G401 (cell line): ENCODE results near the gene TRAPPC5. TPM values are rescaled to one million over a fixed set of nuclear protein-coding genes. Genes with fewer than 3 reads are reported as not detected.

Source experiments
- DNase-seq: peaks from one replicate; pipeline ENCODE4 v3.0.0-alpha.2; 2015; ENCODE audit warnings: low spot score
- in situ Hi-C: cut with HindIII; loops from 2 replicates; pipeline ENCODE4 v1.10.0; 2016; ENCODE audit warnings: low sequenced_read_pairs, mixed read lengths
- total RNA-seq: library from RNA; depleted of rRNA; stranded (reverse); fragments of >200 nt; shearing (Covaris generic); gene quantifications from 2 replicates; pipeline ENCODE4 v1.2.3, GENCODE V29; 2014

TRAPPC5 gene
- total RNA-seq, 1 experiment from 2014 or later, result 153 TPM

DNA sequence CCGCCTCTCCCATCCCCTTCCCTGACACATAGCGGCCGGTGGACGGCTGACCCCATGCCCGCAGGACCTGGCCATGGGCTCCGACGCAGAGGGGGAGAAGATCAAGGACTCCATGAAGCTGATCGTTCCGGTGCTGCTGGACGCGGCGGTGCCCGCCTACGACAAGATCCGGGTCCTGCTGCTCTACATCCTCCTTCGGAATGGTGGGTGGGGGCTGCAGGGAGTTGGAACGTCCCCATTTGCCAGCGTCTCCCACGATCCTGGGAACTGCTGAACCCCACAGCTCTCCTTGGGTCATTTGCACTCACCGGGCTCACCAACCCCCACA, 36.1 kb upstream of the TRAPPC5 start:
- in situ Hi-C loops, result no loop called here
- DNase-seq, result no peak

DNA sequence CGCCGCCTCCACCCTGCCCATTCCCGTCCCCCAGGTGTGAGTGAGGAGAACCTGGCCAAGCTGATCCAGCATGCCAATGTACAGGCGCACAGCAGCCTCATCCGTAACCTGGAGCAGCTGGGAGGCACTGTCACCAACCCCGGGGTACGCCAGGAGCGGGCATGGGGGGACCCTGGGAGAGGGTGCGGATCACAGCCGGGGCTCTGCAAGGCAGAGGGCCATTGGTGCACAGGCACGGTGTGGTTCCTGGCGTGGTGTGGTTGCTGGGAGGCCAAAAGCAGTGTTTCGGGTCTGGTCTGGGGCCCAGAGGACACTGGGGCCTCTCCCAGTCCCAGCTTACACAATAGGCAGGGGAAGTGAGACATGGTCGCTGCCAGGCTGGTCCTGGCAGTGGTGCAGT, 35.5 kb upstream of the TRAPPC5 start:
- no peak for DNase-seq
- in situ Hi-C loops, result no loop called here

DNA sequence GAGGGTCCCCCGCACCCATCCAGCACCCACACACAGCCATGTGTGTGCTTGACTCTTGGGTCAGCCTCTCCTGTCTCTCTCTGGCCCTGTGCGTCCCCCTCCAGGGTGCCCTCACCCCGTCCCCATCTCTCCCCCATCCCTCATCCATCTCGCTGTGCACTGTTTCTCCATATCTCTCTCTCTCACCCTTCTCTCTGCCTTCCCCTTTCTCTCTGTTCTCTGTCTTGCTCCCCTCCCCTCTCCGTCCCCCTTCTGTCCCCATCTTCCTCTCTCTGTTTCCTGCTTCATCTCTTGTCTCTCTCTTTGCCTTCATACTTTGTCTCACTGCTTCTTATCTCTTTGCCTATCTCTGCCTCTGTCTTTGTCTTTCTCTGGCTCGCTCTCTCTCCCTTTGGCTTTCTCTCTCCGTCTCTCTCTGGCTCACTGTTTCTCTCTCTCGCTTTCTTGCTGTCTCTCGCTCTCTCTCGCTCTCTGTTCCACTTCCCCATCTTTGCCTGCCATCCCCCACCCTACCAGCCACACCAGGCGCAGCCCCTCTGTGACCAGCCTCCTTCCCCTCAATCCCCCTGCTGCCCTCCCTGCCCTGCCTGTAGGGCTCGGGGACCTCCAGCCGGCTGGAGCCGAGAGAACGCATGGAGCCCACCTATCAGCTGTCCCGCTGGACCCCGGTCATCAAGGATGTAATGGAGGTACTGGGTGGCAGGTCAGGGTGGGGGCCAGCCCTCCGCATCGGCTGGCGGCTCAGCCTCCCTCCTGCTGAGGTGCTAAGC, 34.8 kb upstream of the TRAPPC5 start:
- in situ Hi-C loops, result no loop called here

DNA sequence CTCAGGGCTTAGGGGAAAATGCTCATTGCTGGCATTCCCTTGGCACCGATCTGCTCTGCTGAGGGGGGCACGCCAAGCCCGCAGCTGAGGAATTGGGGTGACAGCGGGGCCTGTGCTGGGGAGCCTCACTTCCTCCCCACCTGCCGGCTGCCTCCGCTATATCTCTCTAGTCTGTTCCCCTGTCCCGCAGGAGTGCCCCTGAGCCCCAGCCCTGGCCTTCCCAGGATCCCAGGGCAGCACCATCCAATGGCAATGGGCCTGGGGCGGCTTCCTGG, 34.3 kb upstream of the TRAPPC5 start:
- in situ Hi-C loops, result no loop called here
- DNase-seq, result no peak

More for the DNA sequence above, 34.8 kb upstream of the TRAPPC5 start:
- no peak for DNase-seq

- no peak for DNase-seq
- in situ Hi-C loops, result no loop called here
These were observed 33.5 kb upstream of the TRAPPC5 start for GRCh38 chr19:7647156-7647555.

- DNase-seq, result no peak
- in situ Hi-C loops, result no loop called here
These were observed 32.2 kb upstream of the TRAPPC5 start for GRCh38 chr19:7648265-7649014.

- no peak for DNase-seq
- in situ Hi-C loops, result no loop called here
These were observed 30.5 kb upstream of the TRAPPC5 start for GRCh38 chr19:7650148-7650547.

- DNase-seq, result peak; percentile 79
- in situ Hi-C loops, result no loop called here
These were observed 28.5 kb upstream of the TRAPPC5 start for GRCh38 chr19:7652061-7652641.

DNA sequence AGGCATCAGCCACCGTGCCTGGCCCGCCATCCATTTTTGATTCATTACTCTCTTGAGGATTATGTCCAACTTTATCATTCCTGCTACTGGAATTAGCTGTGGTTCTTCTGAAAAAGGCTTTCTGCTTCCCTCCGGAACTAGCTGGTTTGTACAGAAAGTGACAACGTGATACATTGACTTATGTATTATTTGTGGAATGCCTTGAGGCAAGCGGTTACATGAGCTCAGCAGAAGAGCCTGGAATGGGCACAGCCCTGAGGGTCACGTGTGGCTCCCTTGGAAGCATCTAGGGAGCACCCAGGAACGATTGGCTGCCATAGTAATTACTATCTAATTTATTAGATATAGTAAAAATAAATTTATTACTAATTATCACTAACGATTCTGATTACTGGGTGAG, 26.2 kb upstream of the TRAPPC5 start:
- no peak for DNase-seq
- in situ Hi-C loops, result no loop called here

- in situ Hi-C loops, result no loop called here
- no peak for DNase-seq
These were observed 25.1 kb upstream of the TRAPPC5 start for GRCh38 chr19:7655581-7655980.

DNA sequence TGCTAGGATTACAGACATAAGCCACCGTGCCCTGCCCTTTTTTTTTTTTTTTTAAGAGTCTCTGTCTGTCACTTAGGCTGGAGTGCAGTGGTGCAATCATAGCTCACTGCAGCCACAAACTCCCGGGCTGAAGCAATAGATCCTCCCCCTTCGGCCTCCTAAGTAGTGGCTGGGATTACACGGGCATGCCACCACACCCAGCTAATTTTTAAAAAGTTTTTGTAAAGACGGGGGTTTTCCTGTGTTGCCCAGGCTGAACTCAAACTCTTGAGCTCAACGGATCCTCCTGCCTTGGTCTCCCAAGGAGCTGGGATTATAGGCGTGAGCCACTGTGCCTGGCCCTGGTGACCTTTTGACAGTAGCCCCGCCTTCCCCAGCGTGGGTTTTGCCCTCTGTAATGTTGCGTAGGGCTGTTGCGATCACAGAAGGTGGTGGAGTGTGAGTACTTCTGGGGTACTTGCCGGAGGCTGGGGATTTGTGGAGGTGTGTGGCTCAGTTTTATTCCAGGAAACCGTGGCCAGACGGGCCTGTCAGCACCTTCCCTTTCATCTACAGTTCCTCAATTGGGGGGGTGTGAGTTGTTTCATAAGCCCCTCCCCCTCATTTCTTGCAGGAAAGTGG, 23.4 kb upstream of the TRAPPC5 start:
- in situ Hi-C loops, result no loop called here
- no peak for DNase-seq

DNA sequence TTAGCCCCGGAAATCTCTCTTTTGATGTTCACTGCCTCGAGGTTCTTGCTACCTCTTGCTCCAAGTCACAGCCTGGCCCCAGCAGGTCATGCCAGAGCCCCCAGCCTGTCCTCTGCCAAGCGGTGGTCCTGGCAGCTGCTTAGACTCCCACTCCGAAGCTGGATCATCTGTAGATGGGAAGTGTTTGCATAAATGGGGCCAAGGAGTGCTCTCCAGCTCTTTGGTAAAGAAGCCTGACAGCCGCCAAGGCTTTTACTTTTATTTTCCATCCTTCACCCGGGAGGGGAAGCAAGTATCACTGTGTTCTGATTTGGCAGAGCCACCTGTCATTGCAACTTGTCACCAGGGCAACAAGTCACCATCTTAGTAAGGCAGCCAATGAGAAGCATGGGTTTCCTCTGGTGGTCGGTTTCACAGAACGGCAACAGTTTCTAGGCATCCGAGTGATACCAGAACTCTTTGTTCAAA, 22.4 kb upstream of the TRAPPC5 start:
- in situ Hi-C loops, result no loop called here
- no peak for DNase-seq

DNA sequence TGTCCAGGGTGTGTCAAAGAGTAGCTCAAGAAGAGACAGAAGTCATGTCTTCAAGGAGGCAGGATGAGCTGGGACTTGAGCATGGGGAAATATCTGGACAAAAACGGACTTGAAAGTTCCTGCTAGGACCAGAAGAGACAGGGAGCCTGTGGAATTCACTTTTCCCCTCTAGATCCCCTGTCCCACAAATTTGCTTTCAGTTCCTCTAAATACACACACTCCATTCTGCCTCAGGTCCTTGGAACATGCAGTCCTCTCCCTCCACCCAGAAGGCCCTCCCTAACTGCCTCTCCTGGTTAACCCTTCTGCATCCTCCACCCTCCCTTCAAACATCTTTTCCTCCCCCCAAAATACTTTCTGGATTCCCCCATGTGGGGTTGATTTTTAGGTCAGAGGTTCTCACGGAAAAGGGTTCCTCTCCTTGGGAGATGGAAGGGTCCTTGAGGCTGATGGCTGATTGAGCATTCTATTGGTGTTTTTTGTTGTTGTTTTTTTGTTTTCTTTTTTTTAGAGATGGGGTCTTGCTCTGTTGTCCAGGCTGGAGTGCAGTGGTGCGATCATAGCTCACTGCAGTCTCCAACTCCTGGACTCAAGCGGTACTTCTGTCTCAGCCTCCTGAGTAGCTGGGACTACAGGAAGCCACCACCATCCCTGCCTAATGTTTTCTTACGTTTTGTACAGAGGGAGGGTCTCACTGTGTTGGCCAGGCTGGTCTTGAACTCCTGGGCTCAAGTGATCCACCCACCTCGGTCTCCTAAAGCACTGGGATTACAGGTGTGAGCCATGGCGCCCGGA, 18.7 kb upstream of the TRAPPC5 start:
- no peak for DNase-seq
- in situ Hi-C loops, result no loop called here

DNA sequence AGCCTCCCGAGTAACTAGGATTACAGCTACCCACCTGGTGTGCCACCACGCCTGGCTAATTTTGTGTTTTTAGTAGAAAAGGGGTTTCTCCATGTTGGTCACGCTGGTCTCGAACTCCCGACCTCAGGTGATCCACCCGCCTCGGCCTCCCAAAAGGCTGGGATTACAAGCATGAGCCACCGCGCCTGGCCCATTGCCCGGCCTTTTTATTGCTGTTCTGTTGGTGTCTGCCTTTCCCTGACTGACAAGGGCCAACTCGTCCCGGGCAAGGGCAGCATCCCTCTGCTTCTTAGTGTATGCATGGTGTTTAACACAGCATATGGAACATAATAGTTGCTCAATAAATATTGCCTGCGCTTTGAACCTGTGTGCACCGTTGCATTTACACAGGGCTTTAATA, 18.0 kb upstream of the TRAPPC5 start:
- DNase-seq, result no peak
- in situ Hi-C loops, result no loop called here

DNA sequence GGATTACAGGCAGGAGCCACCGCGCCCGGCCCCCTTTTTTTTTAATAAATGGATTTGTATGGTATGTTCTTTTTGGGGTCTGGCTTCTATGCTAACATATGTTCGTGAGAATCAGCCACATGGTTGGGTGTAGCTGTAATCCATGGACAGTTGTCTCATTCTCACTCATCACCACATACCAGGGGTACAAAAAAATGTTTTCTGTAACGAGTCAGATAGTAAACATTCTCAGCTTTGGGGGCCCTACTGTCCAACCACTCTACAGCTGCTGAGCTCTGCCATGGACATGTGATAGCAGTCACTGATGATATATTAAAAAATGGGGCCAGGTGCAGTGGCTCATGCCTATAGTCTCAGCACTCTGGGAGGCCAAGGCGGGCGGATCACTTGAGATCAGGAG, 16.9 kb upstream of the TRAPPC5 start:
- in situ Hi-C loops, result no loop called here
- no peak for DNase-seq

GRCh38 chr19:7665076-7665475, 15.6 kb upstream of the TRAPPC5 start:
- in situ Hi-C loops, result no loop called here
- DNase-seq, result no peak

- in situ Hi-C loops, result no loop called here
- no peak for DNase-seq
These were observed 11.8 kb upstream of the TRAPPC5 start, which contains the start of gene RETN for GRCh38 chr19:7668842-7669241. Gene RETN (plus strand): TSS chr19:7669049. CDS start chr19:7669327, 278 bp downstream.

GRCh38 chr19:7669641-7670040, 11.0 kb upstream of the TRAPPC5 start:
- DNase-seq, result no peak
- in situ Hi-C loops, result no loop called here

DNA sequence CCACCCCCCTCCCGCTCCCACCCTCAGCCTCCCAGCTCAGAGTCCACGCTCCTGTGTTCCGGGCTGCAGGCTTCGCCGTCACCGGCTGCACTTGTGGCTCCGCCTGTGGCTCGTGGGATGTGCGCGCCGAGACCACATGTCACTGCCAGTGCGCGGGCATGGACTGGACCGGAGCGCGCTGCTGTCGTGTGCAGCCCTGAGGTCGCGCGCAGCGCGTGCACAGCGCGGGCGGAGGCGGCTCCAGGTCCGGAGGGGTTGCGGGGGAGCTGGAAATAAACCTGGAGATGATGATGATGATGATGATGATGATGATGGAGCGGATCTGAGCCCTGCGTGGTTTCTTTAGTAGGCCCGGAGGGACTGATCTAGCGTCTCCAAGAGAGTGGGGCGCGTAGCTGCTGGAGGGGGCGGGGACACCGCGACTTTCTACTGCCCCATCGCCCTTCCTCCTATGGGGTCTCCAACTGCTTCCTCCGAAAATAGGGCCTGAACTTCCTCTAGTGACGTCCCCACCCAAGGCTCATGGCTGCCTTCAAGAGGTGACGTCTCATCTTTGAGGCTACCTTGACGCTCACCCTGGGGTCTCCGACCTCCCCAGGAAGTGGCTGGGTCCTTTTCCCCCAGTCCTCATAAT, 10.4 kb upstream of the TRAPPC5 start:
- no peak for DNase-seq

More for the DNA sequence above, 10.4 kb upstream of the TRAPPC5 start:
- in situ Hi-C loops, result no loop called here
